Superior temporal gyrus (tissue), 1 donor: ENCODE results near the gene STYX.

Source experiments
- DNase-seq: peaks from one replicate; pipeline ENCODE4 v3.0.0-alpha.2; 2016; ENCODE audit errors: extremely low spot score

STYX gene

DNA sequence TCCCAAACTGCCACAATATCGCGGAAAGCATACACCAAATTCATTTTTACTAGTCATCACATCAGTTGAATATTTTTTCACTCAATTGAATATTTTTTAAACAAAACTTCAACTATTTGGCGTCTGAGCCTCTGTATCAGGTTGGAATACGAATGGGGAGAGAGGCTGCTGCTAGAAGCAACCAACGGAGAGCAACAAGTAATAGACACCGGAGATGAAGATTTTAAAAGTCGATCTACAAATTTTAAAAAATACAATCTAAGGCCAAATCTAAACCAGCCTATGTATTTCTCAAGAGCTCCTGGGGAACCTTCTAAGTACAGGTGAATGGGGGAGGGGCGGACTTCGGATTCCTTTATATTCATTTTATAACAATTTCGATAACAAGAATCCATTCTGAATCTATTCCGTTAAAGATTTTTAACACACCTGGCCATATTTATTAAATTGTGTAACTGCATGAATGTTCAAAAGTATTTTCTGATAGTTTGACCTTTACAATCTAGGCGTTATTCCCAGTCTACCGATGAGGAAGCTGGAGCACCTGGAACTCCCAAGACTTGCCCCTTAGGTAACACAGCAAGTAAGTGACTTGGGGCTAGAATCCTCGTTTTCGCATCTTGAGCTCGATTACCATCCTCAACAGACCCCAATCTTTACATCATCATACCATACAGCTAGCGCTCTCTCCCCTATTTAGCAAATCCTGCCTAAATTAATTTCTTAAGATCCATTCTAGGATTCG, 60.2 kb downstream of the STYX start:
- no peak for DNase-seq

DNA sequence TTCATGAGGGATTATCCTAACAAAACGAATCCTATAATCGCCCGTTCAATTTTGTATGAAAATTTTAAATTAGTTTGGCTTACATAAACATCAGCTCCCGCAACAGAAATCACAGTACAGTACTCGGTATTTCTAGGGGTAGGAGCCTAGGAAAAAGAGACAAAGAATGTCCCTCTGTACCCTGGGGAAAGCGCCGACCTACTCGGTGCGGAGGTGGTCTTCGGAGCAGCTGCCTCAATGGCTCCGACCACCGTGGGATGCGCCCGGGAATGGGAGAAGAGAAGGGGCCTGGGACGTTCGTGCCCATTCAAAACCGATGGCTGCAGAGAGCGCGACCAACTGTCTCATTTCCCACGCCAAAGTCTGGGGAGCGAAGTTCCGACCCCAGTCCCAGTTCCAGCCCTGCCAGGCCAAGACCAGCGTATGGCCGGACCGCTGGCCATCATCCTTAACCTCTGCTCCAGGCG, 60.8 kb downstream of the STYX start:
- DNase-seq: no peak

- peak; percentile 69 for DNase-seq
Observed at GRCh38 chr14:52791223-52792096, 61.5 kb downstream of the STYX start, which contains the start of gene GNPNAT1. Gene GNPNAT1, minus strand, starts transcription at chr14:52791607. Its CDS starts 6,957 bp downstream, at chr14:52784650.

DNA sequence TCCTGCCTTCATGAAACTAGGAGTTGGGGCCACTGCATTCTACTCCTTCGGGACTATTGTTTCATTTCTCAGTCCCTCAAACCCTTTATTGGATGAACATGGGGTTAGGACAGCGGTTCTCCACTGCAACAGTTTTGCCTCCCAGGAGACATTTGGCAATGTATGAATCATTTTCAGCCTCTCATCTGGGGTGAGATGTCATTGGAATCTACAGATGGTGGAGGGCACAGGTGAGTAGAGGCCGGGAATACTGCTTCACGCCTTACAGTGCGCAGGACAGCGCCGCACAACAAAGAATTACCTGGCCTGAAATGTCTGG, 62.1 kb downstream of the STYX start:
- DNase-seq: no peak

- no peak for DNase-seq
Observed at GRCh38 chr14:52793061-52793460, 63.1 kb downstream of the STYX start.

GRCh38 chr14:52797653-52798052, 67.7 kb downstream of the STYX start:
- DNase-seq: no peak

- DNase-seq: no peak
Observed at GRCh38 chr14:52798826-52799225, 68.9 kb downstream of the STYX start.

- DNase-seq: no peak
Observed at GRCh38 chr14:52801014-52801712, 71.2 kb downstream of the STYX start.

GRCh38 chr14:52802597-52802996, 72.6 kb downstream of the STYX start:
- no peak for DNase-seq

GRCh38 chr14:52806115-52806514, 76.1 kb downstream of the STYX start:
- no peak for DNase-seq

- no peak for DNase-seq
Observed at GRCh38 chr14:52808101-52808500, 78.1 kb downstream of the STYX start.

- no peak for DNase-seq
Observed at GRCh38 chr14:52821805-52822250, 91.9 kb downstream of the STYX start.

DNA sequence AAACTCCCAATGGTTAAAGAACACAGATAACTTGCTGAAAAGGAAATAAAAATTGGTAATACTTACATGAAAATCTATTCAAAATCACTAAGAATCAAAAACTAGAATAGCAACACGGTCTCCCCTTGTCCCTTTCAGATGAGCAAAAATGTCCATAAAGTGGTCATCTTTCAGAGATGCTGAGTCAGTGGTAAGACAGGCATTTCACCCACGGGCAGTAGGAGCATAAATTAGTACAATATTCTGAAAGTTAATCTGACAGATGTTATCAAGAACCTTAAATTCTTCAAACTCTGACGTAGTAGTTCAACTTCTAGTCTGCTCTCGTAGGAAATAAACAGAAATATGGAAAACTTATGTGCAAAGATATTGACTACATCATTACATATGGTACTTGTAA, 94.5 kb downstream of the STYX start:
- no peak for DNase-seq
